Activated gamma-delta T cell treated with anti-CD3 and anti-CD28 coated beads, Interleukin-2, amount 50 U/mL, for 16 hours (primary cell): ENCODE data around the gene RANBP17.
"Not testable (repeated sequence)": the region's sequence is repeated elsewhere in the genome, so short reads cannot be mapped to it uniquely, and the experiment has no call there.

Source experiments
- DNase-seq: peaks from one replicate; pipeline ENCODE4 v3.0.0-alpha.2; 2020; ENCODE audit warnings: low read depth

The RANBP17 gene

GRCh38 chr5:170861917-170862766 lies at the start of gene RANBP17:
Gene RANBP17 (plus strand): TSS chr5:170862018.
- no peak for DNase-seq

- no peak for DNase-seq
Measured at GRCh38 chr5:170813231-170813630, 48.6 kb upstream of the RANBP17 start.

GRCh38 chr5:170817195-170817594 lies 44.6 kb upstream of the RANBP17 start:
- DNase-seq, result no peak

- no peak for DNase-seq
Measured at GRCh38 chr5:170818232-170818631, 43.6 kb upstream of the RANBP17 start.

GRCh38 chr5:170819824-170820223 lies 42.0 kb upstream of the RANBP17 start:
- no peak for DNase-seq

GRCh38 chr5:170821257-170821800 lies 40.5 kb upstream of the RANBP17 start:
- no peak for DNase-seq

GRCh38 chr5:170826117-170826516 lies 35.7 kb upstream of the RANBP17 start:
- DNase-seq, result no peak

GRCh38 chr5:170832241-170832640 lies 29.6 kb upstream of the RANBP17 start:
- no peak for DNase-seq

- DNase-seq, result not testable (repeated sequence)
Measured at GRCh38 chr5:170833981-170834380, 27.8 kb upstream of the RANBP17 start.

- DNase-seq, result no peak
Measured at GRCh38 chr5:170836226-170836625, 25.6 kb upstream of the RANBP17 start.

GRCh38 chr5:170843870-170844269 lies 17.9 kb upstream of the RANBP17 start:
- no peak for DNase-seq

- DNase-seq, result no peak
Measured at GRCh38 chr5:170844651-170845050, 17.2 kb upstream of the RANBP17 start.

GRCh38 chr5:170846416-170846815 lies 15.4 kb upstream of the RANBP17 start:
- no peak for DNase-seq

- no peak for DNase-seq
Measured at GRCh38 chr5:170846846-170847245, 15.0 kb upstream of the RANBP17 start.

- DNase-seq, result no peak
Measured at GRCh38 chr5:170848033-170848432, 13.8 kb upstream of the RANBP17 start.

- no peak for DNase-seq
Measured at GRCh38 chr5:170849374-170849773, 12.4 kb upstream of the RANBP17 start.

GRCh38 chr5:170854566-170854965 lies 7.3 kb upstream of the RANBP17 start:
- no peak for DNase-seq

GRCh38 chr5:170857066-170857465 lies 4.8 kb upstream of the RANBP17 start:
- no peak for DNase-seq

GRCh38 chr5:170860415-170860814 lies 1.4 kb upstream of the RANBP17 start:
- no peak for DNase-seq

- no peak for DNase-seq
Measured at GRCh38 chr5:170860818-170861666, 776 bp upstream of the RANBP17 start.

GRCh38 chr5:170861667-170861916 lies 226 bp upstream of the RANBP17 start:
- DNase-seq, result no peak

- DNase-seq, result no peak
Measured at GRCh38 chr5:170863646-170864045, 1.8 kb downstream of the RANBP17 start.

- DNase-seq, result no peak
Measured at GRCh38 chr5:170865622-170866021, 3.8 kb downstream of the RANBP17 start.
